ENCODE data around the gene GTF2H2C.
"Not testable (repeated sequence)": the region's sequence is repeated elsewhere in the genome, so short reads cannot be mapped to it uniquely, and the experiment has no call there.

Gene GTF2H2C

DNA sequence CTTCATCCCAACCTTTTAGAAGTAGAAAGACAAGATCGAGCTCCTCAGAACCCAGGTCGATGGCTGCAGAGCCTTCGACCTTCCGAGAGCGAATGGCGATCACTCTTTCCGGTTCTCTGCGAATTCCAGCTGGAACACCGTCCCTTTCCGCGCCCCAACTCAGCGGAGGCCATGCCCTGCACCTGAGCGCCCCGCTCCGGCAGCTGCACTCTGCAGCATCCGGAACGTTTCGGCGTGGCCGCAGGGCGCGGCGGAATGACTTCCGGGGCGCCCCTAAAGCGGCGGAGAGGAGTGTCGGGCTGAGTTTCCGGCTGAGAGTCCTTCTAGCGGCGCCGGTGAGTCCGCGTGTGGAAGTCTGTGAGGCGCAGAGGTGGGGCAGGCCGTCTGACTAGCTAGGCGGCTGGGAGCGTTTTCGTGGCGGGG, at the start of gene GTF2H2C:
TSS of gene GTF2H2C (plus strand) at position 284 of the 423 bp plus-strand sequence. CDS start 4,942 bp downstream, outside the sequence.
- DNase-seq: not testable (repeated sequence)

DNA sequence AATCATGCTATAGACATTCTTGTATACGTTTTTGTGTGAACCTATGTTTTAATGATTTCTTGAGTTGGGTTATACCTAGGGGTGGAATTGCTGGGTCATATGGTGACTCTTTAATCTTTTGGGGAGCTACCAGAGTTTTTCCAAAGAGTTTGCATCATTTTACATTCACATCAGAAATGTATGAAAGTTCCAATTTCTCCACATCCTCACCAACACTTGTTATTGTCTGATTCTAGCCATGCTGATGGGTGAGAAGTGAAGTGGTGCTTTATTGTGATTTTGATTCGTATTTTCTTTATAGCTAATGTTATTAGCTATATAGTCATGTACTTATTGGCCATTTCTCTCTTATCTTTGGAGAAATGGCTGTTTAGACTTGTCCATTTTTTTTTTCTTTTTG, 49.3 kb upstream of the GTF2H2C start:
- DNase-seq: no peak

DNA sequence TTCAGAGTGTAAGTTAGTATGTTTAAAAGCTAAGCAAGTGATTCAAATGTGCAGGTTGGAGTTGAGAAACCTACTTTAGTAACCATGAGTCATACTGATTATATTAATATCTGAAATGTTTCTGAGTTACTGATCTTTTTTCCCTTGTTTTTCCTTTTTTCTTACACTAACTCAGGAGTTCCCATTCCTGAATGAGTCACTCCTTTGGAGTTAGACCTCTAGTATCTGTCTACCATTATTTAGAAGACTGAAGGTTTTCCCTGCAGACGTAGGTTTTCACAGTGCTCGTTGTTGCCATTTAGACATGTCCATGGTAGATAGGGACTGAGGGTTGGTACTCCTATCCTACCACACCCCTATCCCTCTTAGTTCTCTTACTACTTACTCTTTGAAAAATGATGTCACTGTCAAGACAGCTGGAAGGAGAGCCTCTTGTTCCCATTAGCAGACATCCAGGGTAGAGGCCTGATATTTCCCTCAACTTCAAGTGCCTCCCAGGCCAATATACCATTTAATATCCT, 47.2 kb upstream of the GTF2H2C start:
- DNase-seq: no peak

DNA sequence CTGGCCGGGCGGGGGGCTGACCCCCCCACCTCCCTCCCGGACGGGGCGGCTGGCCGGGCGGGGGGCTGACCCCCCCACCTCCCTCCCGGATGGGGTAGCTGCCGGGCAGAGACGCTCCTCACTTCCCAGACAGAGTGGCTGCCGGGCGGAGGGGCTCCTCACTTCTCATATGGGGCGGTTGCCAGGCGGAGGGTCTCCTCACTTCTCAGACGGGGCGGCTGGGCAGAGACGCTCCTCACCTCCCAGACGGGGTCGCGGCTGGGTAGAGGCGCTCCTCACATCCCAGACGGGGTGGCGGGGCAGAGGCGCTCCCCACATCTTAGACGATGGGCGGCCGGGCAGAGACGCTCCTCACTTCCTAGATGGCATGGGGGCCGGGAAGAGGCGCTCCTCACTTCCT, 44.4 kb upstream of the GTF2H2C start:
- DNase-seq: not testable (repeated sequence)

DNA sequence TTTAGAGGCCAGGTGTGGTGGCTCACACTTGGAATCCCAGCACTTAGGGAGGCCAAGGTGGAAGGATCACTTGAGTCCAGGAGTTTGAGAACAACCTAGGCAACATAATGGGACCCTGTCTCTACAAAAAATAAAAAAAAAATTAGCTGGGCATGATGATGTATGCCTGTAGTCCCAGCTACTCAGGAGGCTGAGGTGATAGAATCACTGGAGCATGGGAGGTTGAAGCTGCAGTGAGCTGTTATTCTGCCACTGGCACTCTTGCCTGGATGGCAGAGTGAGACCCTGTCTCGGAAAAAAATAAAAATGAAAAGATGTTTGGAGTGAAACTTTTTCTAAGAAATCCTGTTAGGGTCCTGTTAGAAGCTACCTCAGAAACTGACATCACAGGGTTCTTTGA, 43.2 kb upstream of the GTF2H2C start:
- no peak for DNase-seq

DNA sequence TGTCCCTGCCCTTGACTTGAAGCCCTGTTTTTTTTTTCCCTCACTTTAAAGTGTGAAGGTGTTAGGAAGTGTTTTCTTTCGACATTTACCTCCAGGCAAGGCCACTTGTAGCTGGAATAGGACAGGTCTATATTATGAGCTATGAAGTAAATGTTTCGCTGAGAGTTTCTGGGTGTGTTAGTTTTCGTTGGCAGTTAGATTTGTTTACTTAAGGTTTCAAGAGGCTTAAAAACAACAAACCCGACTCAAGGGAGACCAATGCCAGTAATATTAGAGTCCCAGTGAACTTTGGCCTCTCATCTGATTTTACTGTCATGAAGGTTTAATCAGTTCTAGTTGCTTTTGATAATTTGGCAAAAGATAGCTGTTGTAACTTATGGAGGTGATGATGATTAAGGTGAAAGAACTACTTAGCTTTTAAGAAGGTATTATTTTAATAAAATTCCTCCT, 42.2 kb upstream of the GTF2H2C start:
- DNase-seq: no peak

DNA sequence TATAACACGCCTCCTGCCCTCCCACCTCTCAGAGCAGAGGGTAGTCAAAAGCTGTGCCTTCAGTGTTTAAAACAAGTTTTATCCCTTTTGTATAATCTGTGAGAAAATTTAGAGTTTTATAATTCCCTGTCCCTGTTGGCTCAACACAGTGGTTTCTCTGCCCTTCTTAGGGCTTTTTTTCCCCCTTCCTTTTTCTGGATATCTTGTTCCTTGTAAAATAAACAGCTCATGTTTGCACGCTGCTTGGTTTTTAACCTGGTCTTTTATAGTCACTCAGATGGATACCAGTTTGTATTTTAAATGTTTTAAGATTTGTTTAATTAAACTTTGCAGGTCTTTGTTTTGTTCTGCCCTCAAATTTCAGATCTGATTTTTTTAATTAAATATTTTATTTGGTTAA, 40.7 kb upstream of the GTF2H2C start:
- no peak for DNase-seq

DNA sequence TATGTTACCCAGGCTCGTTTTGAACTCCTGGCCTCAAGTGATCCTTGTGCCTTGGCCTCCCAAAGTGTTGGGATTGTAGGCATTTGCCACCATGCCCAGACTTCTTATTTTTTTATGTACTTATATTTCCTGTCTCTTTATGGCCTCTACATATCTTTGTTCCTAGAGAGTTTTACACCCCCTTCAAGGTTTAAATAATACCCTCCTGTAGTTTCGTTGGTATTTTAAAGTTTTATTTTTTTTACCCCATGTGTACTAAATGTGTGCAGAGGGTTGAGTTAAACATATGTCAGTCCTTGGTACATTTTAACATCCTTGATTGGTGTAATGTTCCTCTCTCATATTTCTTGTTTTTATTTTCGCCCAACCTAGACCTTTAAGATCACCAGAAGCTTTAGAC, 38.0 kb upstream of the GTF2H2C start:
- no peak for DNase-seq

DNA sequence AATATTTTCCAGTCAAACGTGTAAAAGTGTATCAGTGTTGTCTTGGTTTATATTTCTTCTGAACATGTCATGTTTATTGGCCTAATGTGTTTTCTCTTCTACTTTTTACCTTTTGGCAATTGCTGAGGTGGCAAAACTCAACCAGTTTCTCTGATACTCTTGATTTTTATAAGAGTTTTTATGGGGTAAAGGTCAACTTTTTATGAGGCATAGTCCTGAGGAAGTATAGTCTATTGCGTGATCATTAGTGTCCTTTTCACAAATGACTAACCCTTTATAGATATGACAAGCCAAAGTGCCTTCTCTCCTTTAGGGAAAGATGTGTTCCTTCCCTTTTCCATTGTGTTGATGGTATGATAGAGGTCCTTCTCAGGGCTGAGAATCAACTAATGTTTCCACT, 34.5 kb upstream of the GTF2H2C start:
- DNase-seq: no peak

DNA sequence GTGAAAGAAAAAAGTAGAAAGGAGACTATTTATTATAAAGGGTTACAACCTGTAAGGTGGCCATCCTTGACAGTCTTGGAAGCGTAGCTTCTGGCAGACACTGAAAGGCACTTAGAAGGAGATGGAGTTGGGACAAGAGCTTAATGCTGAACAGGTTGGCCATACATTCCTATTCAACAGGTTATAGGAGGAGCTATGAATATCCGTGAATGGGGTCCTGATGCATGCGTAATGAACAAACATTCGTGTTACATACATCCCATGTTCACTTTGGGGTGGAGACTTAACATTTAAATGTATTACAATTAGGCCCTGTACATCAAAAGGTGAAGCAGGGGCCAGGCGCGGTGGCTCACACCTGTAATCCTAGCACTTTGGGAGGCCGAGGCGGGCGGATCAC, 33.3 kb upstream of the GTF2H2C start:
- DNase-seq: no peak

DNA sequence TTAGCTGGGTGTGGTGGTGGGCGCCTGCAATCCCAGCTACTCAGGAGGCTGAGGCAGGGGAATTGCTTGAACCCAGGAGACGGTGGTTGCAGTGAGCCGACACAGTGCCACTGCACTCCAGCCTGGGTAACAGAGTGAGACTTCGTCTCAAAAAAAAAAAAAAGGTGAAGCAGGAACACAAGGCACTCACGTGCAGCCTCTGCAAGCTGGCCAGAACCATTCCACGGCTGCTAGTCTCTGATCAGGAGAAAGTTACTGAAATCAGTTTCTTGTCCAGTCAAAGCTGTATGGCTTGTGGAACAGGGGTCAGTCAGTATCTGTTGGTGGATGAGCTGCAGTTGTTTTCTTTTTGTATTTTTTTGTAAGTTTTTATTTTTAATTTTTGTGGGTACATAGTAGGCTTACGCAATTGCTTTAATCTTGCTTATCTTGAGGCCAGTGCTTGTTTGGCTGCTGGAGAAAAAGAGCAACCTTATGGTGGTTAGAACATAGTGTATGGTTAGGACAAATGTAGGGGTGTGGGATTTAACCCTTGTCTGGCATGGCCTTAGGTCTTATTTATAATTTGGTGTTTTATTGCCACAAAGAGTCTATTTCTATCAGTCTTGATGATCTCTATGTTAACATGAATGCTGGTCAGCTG, 32.7 kb upstream of the GTF2H2C start:
- DNase-seq: no peak

DNA sequence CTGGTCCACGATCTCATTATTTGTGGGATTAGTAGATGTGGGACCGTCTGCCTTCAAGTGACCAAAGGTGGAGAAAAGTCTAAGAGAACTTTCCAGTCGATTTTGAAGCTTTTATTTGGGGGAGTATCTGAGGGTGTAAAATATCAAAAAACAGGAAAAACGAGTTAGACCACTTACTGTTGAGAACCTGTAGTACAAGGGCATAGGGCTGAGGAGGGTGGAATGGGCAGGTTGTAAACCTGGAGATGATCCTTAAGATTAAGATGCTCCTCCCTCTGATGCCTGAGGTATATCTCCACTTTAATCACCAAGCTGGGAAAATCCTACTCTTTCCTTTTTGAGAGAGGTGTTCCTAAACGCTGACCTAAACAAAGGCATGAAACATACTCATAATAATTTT, 32.0 kb upstream of the GTF2H2C start:
- DNase-seq: no peak

DNA sequence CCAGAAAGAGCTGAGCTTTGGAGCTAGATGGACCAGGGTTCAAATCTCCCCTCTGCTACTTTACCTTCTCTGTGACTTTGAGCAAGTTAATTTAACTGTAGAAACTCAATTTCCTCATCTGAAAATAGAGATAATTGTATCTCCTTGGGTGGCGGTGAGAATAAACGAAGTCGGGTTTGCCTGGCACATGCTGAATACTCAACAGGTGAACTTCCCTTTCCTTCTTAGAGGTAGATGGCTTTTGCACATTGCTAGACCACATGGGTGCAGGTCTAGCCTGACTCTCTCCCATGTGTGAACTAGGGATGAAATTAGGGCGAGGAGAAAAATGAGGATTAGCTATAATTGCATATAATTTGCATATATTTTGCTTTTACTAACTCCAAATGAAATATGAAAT, 31.4 kb upstream of the GTF2H2C start:
- DNase-seq: no peak

DNA sequence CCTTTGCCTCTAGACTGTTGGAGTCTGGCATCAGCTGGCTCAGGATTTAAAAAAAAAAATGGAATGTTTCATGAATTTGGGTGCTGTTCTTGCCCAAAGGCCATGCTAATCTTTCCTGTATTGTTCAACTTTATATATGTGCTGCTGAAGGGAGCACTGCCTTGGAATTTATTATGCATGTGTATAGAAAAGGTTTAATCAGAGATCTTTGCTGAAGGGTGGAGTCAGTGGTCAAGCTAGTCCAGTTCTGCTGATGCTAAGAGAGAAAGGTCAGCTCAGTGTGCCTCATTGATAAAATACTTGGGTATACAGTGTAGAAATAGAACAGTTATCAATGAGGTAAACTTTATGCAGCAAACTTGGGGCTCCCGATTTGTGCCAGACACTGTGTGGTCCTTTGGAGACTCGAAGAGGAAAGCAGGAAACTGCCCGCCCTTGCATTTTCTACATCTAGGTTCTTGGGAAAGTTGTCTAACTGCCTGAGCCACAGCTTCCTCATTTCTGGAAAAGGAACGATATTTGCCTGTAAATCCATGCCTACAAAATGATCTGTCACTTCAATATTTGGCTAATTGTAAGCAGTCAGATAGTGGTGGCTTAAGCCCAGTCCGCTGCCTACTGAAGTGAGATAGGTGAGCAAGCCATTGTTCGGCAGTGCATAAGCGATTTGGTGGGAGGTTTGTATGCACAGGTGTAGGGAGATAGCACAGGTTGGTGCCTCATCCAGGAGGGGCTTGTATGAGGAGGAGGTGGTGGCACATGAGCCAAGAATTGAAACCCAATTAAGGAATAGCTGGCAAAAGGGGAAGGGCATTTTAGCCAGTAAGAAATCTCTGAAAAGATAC, 29.2 kb upstream of the GTF2H2C start:
- DNase-seq: no peak

DNA sequence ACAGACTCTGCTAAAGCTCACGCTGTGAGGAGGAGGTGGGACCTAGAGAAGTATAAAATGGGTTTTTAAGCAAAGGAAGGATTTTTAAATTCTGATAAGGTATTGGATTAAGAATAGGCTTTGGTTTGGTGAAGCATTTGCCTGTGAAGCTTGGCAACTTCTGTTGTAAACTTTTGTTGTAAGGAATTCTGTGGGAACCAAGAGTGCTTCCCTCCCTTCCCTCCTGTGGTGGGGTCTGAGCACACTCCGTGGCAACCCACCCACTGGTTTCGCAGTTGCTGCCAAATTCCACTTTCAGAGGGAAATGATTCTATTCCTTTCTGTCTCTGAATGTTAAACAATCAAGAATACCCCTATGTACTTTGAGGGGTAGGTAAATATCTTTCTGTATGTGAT, 28.6 kb upstream of the GTF2H2C start:
- DNase-seq: no peak

DNA sequence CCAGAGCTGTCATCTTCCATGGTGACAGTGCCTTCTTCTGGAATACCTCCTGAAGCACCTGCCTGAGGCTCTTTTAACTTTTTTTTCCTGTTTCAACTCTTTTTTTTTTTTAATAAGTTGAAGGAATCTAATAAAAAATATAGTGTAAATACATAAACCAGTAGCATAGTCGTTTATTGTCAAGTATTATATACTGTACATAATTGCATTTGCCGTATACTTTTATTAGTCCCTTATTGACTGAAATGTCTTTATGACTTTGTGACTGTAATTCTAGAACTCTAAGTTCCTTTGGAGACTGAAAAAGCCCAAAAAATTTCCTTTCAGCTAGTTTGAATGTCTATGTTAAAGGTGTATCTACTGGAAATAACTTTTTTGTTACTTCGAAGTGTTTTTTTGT, 22.1 kb upstream of the GTF2H2C start:
- not testable (repeated sequence) for DNase-seq

DNA sequence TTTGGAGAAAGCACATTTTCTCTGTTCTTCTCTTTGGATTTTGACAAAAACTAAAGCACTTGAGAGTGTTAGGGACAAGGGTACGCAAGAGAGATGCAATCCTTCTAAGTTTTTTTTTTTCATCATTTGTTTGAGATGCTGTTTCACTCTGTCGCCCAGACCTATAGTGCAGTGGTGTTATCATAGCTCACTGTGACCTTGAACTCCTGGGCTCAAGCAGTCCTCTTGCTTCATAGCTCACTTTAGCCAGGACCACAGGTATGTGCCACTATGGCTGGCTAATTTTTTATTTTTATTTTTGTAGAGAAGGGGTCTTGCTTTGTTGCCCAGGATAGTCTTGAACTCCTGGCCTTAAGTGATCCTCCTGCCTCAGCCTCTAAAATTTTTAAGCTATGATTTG, 21.3 kb upstream of the GTF2H2C start:
- DNase-seq: not testable (repeated sequence)

DNA sequence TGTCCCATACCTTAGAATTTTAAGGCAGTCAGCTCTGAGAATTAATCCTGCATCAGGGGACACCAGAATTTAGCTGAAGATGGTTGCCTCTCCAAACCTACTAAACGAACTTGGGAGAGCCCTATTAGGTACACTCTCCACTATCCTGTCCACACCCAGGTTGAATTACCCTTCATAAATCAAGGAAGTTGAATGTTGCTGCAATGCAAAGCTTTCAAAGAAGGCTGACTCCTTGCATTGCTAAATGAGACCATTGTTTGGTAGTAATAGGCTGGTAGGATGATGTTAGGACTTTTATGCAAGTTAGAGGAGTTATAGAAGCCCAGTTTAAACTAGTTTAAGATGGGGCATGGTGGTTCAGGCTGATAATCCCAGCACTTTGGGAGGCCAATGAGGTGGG, 18.6 kb upstream of the GTF2H2C start:
- DNase-seq: not testable (repeated sequence)

DNA sequence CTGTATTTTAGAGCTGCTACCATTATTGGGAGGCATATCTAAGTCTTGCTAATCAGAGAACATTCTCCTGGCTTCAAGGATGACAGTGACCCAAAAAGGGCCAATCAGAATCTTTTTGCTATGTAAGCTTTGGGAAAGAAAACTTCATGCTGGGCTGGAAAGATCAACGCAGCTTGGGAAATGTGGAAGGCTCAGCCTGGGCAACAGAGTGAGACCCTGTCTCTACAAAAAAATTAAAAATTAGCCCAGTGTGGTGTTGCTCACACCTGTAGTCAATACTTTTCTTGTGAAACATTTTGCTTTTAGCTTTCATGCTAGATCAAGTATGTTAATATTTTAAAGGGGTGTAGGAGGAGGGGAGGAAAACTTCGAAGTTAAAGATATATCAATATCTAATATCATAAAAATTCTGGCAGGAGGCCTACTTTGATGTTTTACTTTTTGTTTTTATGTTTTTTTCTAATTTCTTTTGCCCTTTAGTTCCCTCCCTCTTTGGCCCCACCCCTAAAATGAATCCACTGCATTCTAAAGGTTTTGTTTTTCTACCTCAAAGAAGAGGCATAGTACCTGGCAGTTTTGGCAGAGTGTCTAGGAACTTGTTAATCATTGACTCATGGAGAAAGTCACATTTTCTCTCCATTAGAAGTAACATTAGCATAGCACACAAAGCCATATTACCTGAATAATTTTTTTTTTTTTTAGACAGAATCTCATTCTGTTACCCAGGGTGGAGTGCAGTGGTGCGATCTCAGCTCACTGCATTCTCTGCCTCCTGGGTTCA, 17.0 kb upstream of the GTF2H2C start:
- not testable (repeated sequence) for DNase-seq

DNA sequence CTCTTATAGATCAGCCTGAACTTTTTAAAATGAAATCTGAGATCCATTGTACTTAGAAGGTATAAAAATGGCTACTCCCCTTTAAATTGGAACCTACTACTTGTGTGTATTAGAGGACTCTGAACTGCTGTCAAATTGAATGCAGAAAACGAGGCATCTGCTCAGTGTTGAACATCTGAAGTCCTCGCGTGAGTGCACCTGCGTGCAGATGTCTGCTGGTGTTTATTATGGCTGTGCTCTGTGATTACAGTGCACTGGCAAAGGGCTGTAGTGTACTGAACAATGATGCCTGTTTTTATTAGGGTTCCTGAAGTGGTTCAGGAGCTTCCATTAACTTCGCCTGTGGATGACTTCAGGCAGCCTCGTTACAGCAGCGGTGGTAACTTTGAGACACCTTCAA, 15.4 kb upstream of the GTF2H2C start:
- not testable (repeated sequence) for DNase-seq

DNA sequence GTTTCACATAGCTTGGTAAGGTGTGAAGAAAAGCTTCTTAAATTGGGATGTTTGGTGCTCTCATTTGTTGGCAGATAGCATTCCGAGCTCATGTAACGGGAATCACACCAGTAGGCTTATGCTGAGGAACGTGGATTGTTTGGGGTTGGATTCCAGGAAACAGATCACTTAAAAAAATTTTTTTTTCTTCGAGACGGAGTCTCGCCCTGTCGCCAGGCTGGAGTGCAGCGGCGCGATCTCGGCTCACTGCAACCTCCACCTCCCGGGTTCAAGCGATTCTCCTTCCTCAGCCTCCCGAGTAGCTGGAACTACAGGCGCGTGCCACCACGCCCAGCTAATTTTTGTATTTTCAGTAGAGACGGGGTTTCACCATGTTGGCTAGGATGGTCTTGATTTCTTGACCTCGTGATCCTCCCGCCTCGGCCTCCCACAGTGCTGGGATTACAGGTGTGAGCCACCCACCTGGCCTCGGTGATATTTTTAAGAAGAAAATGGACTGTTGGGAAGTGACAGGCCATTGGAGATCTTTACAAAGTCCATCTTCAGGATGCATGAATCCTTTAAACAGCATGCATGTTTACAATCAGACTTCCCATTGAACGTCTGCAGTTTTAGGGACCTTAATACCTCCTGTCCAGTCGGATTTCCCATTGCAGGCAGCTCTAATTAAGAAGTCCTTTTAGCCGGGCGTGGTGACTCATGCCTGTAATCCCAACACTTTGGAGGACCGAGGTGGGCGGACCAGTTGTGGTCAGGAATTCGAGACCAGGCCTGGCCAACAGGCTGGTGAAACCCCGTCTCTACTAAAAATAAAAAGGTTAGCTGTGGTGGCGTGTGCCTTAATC, 818 bp downstream of the GTF2H2C start:
- DNase-seq: not testable (repeated sequence)

DNA sequence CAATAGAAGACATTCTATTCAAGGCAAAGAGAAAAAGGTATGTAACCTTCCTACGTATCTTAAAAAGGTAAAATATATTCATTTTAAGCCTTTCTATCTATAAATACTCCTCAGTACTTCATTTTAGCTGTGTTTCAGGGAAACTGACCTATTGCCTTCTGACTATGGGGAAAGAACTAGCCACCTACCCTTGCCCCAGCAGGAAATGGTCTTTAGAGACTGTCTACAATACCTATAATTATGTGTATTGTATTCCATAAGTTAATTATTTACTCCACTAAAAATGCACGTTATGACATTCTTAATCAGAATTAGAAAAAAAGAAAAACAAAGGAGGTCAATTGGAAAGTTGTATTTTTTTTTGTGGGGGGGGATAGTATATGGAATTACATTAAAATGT, 6.2 kb downstream of the GTF2H2C start:
- not testable (repeated sequence) for DNase-seq
